ENCODE results near the gene PPP1R13B.

The PPP1R13B gene

GRCh38 chr14:103836976-103837725, 10.2 kb downstream of the PPP1R13B start:
- in situ Hi-C loops (cut with HindIII; ENCODE audit: low sequenced_read_pairs): no loop called here

GRCh38 chr14:103834956-103835355, 12.4 kb downstream of the PPP1R13B start:
- in situ Hi-C loops (cut with HindIII; ENCODE audit: low sequenced_read_pairs): no loop called here

- in situ Hi-C loops (cut with HindIII; ENCODE audit: low sequenced_read_pairs): no loop called here
Measured at GRCh38 chr14:103833711-103834110, 13.7 kb downstream of the PPP1R13B start.

GRCh38 chr14:103832046-103832445, 15.3 kb downstream of the PPP1R13B start:
- in situ Hi-C loops (cut with HindIII; ENCODE audit: low sequenced_read_pairs): no loop called here

- in situ Hi-C loops (cut with HindIII; ENCODE audit: low sequenced_read_pairs): no loop called here
Measured at GRCh38 chr14:103830511-103831270, 16.7 kb downstream of the PPP1R13B start.

GRCh38 chr14:103828315-103828967, 18.9 kb downstream of the PPP1R13B start:
- in situ Hi-C loops (cut with HindIII; ENCODE audit: low sequenced_read_pairs): no loop called here

GRCh38 chr14:103825101-103825500, 22.3 kb downstream of the PPP1R13B start:
- in situ Hi-C loops (cut with HindIII; ENCODE audit: low sequenced_read_pairs): no loop called here

GRCh38 chr14:103820908-103821307, 26.5 kb downstream of the PPP1R13B start:
- in situ Hi-C loops (cut with HindIII; ENCODE audit: low sequenced_read_pairs): loop anchor here (25.0 kb wide), 2 partner anchors 116 to 216 kb away; partner anchors contain the start of genes RD3L and TDRD9

GRCh38 chr14:103820382-103820781, 27.0 kb downstream of the PPP1R13B start:
- in situ Hi-C loops (cut with HindIII; ENCODE audit: low sequenced_read_pairs): loop anchor here (25.0 kb wide), 2 partner anchors 117 to 217 kb away; partner anchors contain the start of genes RD3L and TDRD9

- in situ Hi-C loops (cut with HindIII; ENCODE audit: low sequenced_read_pairs): loop anchor here (25.0 kb wide), 2 partner anchors 118 to 218 kb away; partner anchors contain the start of genes RD3L and TDRD9
Measured at GRCh38 chr14:103819503-103820307, 27.7 kb downstream of the PPP1R13B start.

- in situ Hi-C loops (cut with HindIII; ENCODE audit: low sequenced_read_pairs): loop anchor here (25.0 kb wide), 2 partner anchors 118 to 218 kb away; partner anchors contain the start of genes RD3L and TDRD9
Measured at GRCh38 chr14:103818870-103819269, 28.5 kb downstream of the PPP1R13B start.

- in situ Hi-C loops (cut with HindIII; ENCODE audit: low sequenced_read_pairs): loop anchor here (25.0 kb wide), 2 partner anchors 119 to 219 kb away; partner anchors contain the start of genes RD3L and TDRD9
Measured at GRCh38 chr14:103818422-103818821, 29.0 kb downstream of the PPP1R13B start.

GRCh38 chr14:103817595-103817994, 29.8 kb downstream of the PPP1R13B start:
- in situ Hi-C loops (cut with HindIII; ENCODE audit: low sequenced_read_pairs): loop anchor here (25.0 kb wide), 2 partner anchors 120 to 220 kb away; partner anchors contain the start of genes RD3L and TDRD9

GRCh38 chr14:103816991-103817390, 30.4 kb downstream of the PPP1R13B start:
- in situ Hi-C loops (cut with HindIII; ENCODE audit: low sequenced_read_pairs): loop anchor here (25.0 kb wide), 2 partner anchors 120 to 220 kb away; partner anchors contain the start of genes RD3L and TDRD9

- in situ Hi-C loops (cut with HindIII; ENCODE audit: low sequenced_read_pairs): loop anchor here (25.0 kb wide), 2 partner anchors 122 to 222 kb away; partner anchors contain the start of genes RD3L and TDRD9
Measured at GRCh38 chr14:103815253-103815652, 32.1 kb downstream of the PPP1R13B start.

GRCh38 chr14:103811189-103811588, 36.2 kb downstream of the PPP1R13B start:
- in situ Hi-C loops (cut with HindIII; ENCODE audit: low sequenced_read_pairs): loop anchor here (25.0 kb wide), 2 partner anchors 126 to 226 kb away; partner anchors contain the start of genes RD3L and TDRD9

- in situ Hi-C loops (cut with HindIII; ENCODE audit: low sequenced_read_pairs): loop anchor here (25.0 kb wide), 2 partner anchors 129 to 229 kb away; partner anchors contain the start of genes RD3L and TDRD9
Measured at GRCh38 chr14:103808403-103809001, 38.9 kb downstream of the PPP1R13B start.

- in situ Hi-C loops (cut with HindIII; ENCODE audit: low sequenced_read_pairs): loop anchor here (25.0 kb wide), 2 partner anchors 130 to 230 kb away; partner anchors contain the start of genes RD3L and TDRD9
Measured at GRCh38 chr14:103806805-103807204, 40.6 kb downstream of the PPP1R13B start.

- in situ Hi-C loops (cut with HindIII; ENCODE audit: low sequenced_read_pairs): loop anchor here (25.0 kb wide), 2 partner anchors 132 to 232 kb away; partner anchors contain the start of genes RD3L and TDRD9
Measured at GRCh38 chr14:103805708-103806107, 41.7 kb downstream of the PPP1R13B start.
